ENCODE measurements around the gene MCUB.

DNA sequence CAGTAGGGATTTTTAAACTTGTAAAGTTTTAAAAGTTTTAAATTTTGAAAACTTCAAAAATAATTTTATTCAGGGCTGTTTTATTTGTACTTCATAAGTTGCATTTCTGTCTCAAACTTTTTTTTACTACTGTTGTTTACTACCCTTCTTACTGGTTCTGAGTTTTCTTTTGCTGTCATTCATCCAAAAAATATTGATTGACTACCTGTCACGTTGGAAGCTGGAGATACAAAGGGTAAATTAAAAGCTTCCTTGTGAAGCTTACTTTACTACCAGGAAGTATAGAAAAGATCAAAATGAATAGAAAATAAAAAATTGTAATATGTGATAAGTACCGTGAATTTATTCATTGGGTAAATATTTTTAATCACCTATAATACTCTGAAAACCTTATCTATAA, 49.4 kb upstream of the MCUB start:
- TF ChIP-seq POLR2A (IDR thresholded peaks at IDR 0.05; ENCODE audit: low read depth, low read length) (no peak), POLR2AphosphoS5 (IDR thresholded peaks at IDR 0.05; ENCODE audit: low read depth, low read length) (no peak)
